Gastroesophageal sphincter (tissue), 3 donors: ENCODE measurements around the gene KRT31.

Experiments used
- CTCF ChIP-seq, 4 experiments: fragments of 200-600 bp in 2 of 4; fragments of 450-650 bp in 2 of 4; sonication (generic) in 1 of 4; IDR thresholded peaks; one replicate each; pipeline ENCODE4 v1.5.1; 2017 to 2019; ENCODE audit warnings: antibody characterized with exemption in 4 of 4, mild to moderate bottlenecking in 2 of 4, moderate library complexity in 2 of 4
- POLR2A ChIP-seq, 2 donors: fragments of 450-650 bp; IDR thresholded peaks; one replicate each; pipeline ENCODE4 v1.6.1; 2017; ENCODE audit warnings: antibody characterized with exemption in 2 of 2, mild to moderate bottlenecking in 2 of 2, moderate library complexity in 1 of 2

GRCh38 chr17:41351177-41351576, 46.2 kb downstream of the KRT31 start:
- TF ChIP-seq CTCF (IDR thresholded peaks at IDR 0.05): no peak
- TF ChIP-seq POLR2A (IDR thresholded peaks at IDR 0.05): no peak
